Keratinocyte (primary cell): ENCODE data around the gene SLC39A11. TPM values are rescaled to one million over a fixed set of nuclear protein-coding genes. Genes with fewer than 3 reads are reported as not detected.
"Not testable (repeated sequence)": the region's sequence is repeated elsewhere in the genome, so short reads cannot be mapped to it uniquely, and the experiment has no call there.

Experiments used
- DNase-seq: peaks from one replicate; pipeline ENCODE4 v3.0.0-alpha.2; 2011; ENCODE audit warnings: low read depth, missing footprints, low spot score
- FAIRE-seq: peaks from 2 replicates; lab custom pipeline; 2011; peaks lifted over from hg19 to GRCh38; lab: Jason Lieb, UNC
- H2AFZ ChIP-seq: 2 replicates; pipeline ENCODE4 v1.6.0; 2012; ENCODE audit warnings: low read length, control low read depth, inconsistent platforms; ENCODE audit not compliant: control insufficient read depth
- H3K27ac ChIP-seq: 2 replicates; pipeline ENCODE4 v1.5.1; 2011; ENCODE audit warnings: low read length; ENCODE audit not compliant: control insufficient read depth, insufficient read depth
- H3K27me3 ChIP-seq: 3 replicates; pipeline ENCODE4 v1.6.0; 2011; ENCODE audit warnings: low read length; ENCODE audit not compliant: control insufficient read depth, insufficient read depth; ENCODE audit errors: extremely low read depth
- H3K36me3 ChIP-seq, 2 experiments: 2 replicates in 1 of 2; 3 replicates in 1 of 2; pipeline ENCODE4 v1.5.1; 2011; ENCODE audit warnings: low read length in 2 of 2, mild to moderate bottlenecking in 1 of 2; ENCODE audit not compliant: control insufficient read depth in 2 of 2, insufficient read depth in 2 of 2; ENCODE audit errors: extremely low read depth in 1 of 2
- H3K4me1 ChIP-seq: 3 replicates; pipeline ENCODE4 v1.5.1; 2011; ENCODE audit warnings: low read length; ENCODE audit not compliant: control insufficient read depth, insufficient read depth; ENCODE audit errors: extremely low read depth
- H3K4me2 ChIP-seq: 3 replicates; pipeline ENCODE4 v1.6.0; 2011; ENCODE audit warnings: low read depth, low read length; ENCODE audit not compliant: control insufficient read depth, insufficient read depth; ENCODE audit errors: extremely low read depth
- H3K4me3 ChIP-seq, 3 experiments: fragments of 200-600 bp in 1 of 3; sonication (generic) in 1 of 3; 2 replicates in 2 of 3; 3 replicates in 1 of 3; pipeline ENCODE4 v1.5.1; 2011 to 2016; ENCODE audit warnings: low read length in 3 of 3, mild to moderate bottlenecking in 3 of 3, control low read depth in 2 of 3, inconsistent platforms in 1 of 3, low read depth in 1 of 3, mixed read lengths in 1 of 3, mixed run types in 1 of 3, moderate library complexity in 1 of 3; ENCODE audit not compliant: control insufficient read depth in 2 of 3, insufficient read depth in 2 of 3; ENCODE audit errors: extremely low read depth in 1 of 3
- H3K79me2 ChIP-seq: 2 replicates; pipeline ENCODE4 v1.6.0; 2012; ENCODE audit warnings: low read length; ENCODE audit not compliant: control insufficient read depth, insufficient read depth
- H3K9ac ChIP-seq: 3 replicates; pipeline ENCODE4 v1.6.0; 2011; ENCODE audit warnings: low read length; ENCODE audit not compliant: control insufficient read depth, insufficient read depth; ENCODE audit errors: extremely low read depth
- H3K9me1 ChIP-seq: 3 replicates; pipeline ENCODE4 v1.6.0; 2011; ENCODE audit warnings: low read length; ENCODE audit not compliant: control insufficient read depth, insufficient read depth; ENCODE audit errors: extremely low read depth
- H3K9me3 ChIP-seq: 2 replicates; pipeline ENCODE4 v1.5.1; 2012; ENCODE audit warnings: low read depth, low read length; ENCODE audit not compliant: control insufficient read depth
- H4K20me1 ChIP-seq: 3 replicates; pipeline ENCODE4 v1.6.0; 2011; ENCODE audit warnings: low read length; ENCODE audit not compliant: control insufficient read depth, insufficient read depth; ENCODE audit errors: extremely low read depth
- CTCF ChIP-seq, 3 experiments: IDR thresholded peaks in 1 of 3; conservative IDR thresholded peaks in 1 of 3; optimal IDR thresholded peaks in 1 of 3; 2 replicates in 2 of 3; 3 replicates in 1 of 3; pipeline versions ENCODE3 to v1.5.1; 2011; ENCODE audit warnings: low read length in 3 of 3, mild to moderate bottlenecking in 3 of 3, moderate library complexity in 2 of 3, control low read depth in 1 of 3, inconsistent platforms in 1 of 3; ENCODE audit not compliant: insufficient read depth in 2 of 3; ENCODE audit errors: extremely low read depth in 1 of 3
- EZH2 ChIP-seq: IDR thresholded peaks from one replicate; pipeline ENCODE4 v1.6.1; 2012; ENCODE audit warnings: inconsistent platforms, mild to moderate bottlenecking, low read length, moderate library complexity
- dilution Hi-C: fragments of 300-500 bp; cut with MboI; formaldehyde crosslinking; loops from one replicate; pipeline ENCODE4 v1.7.0; 2020; ENCODE audit warnings: low sequenced_read_pairs; ENCODE audit not compliant: extremely low pct_ligation_motif_present
- polyA plus RNA-seq, 5 experiments: library from polyadenylated mRNA; depleted of rRNA in 3 of 5; stranded (reverse) in 3 of 5; stranded (forward) in 1 of 5; unstranded in 1 of 5; fragments of >200 nt; gene quantifications; 1 replicate in 1 of 5; 2 replicates in 3 of 5; 3 replicates in 1 of 5; pipeline versions ENCODE4 v1.2.1 to v1.2.3, GENCODE V29; 2011 to 2012; ENCODE audit warnings: missing spikeins in 2 of 5, low read depth in 1 of 5, low replicate concordance in 1 of 5

SLC39A11 gene
- polyA plus RNA-seq, 1 donor (not counting 4 experiments of a cell fraction or from before 2014, with no cell fraction given) = 11.5 TPM

- DNase-seq (no peak), FAIRE-seq (no peak)
- H3K27ac ChIP-seq = no peak overlapping the region
- no peaks in the 10 kb centered on the region for H3K27me3 ChIP-seq
- no peaks in the 10 kb centered on the region for H3K36me3 ChIP-seq
- no peaks in the 10 kb centered on the region for H3K9me3 ChIP-seq
- no peak overlapping the region for H3K4me2 ChIP-seq
- H3K9me1 ChIP-seq = no peaks in the 10 kb centered on the region
- TF ChIP-seq EZH2 (no peak), CTCF (optimal IDR thresholded peaks at IDR 0.05 in 1 of 3, IDR thresholded peaks at IDR 0.05 in 1 of 3, conservative IDR thresholded peaks at IDR 0.05 in 1 of 3; ENCODE audit: extremely low read depth in 1 of 3, insufficient read depth in 2 of 3, low read length in 3 of 3) (no peak)
- no peak overlapping the region for H2AFZ ChIP-seq
- H4K20me1 ChIP-seq = no peaks in the 10 kb centered on the region
- no peaks in the 10 kb centered on the region for H3K79me2 ChIP-seq
- no peak overlapping the region for H3K9ac ChIP-seq
- no peak overlapping the region for H3K4me3 ChIP-seq
- no peaks in the 10 kb centered on the region for H3K4me1 ChIP-seq
- dilution Hi-C loops = no loop called here
Observed at GRCh38 chr17:72775237-72775636, 317.3 kb downstream of the SLC39A11 start.

- H3K9me1 ChIP-seq = no peaks in the 10 kb centered on the region
- FAIRE-seq (no peak), DNase-seq (no peak)
- H3K9ac ChIP-seq = no peak overlapping the region
- no peak overlapping the region for H3K4me2 ChIP-seq
- no peaks in the 10 kb centered on the region for H3K9me3 ChIP-seq
- TF ChIP-seq CTCF (optimal IDR thresholded peaks at IDR 0.05 in 1 of 3, IDR thresholded peaks at IDR 0.05 in 1 of 3, conservative IDR thresholded peaks at IDR 0.05 in 1 of 3; ENCODE audit: extremely low read depth in 1 of 3, insufficient read depth in 2 of 3, low read length in 3 of 3) (no peak), EZH2 (no peak)
- no peaks in the 10 kb centered on the region for H3K79me2 ChIP-seq
- no peak overlapping the region for H2AFZ ChIP-seq
- dilution Hi-C loops = no loop called here
- H3K27ac ChIP-seq = no peak overlapping the region
- H3K36me3 ChIP-seq = no peaks in the 10 kb centered on the region
- H4K20me1 ChIP-seq = no peaks in the 10 kb centered on the region
- no peaks in the 10 kb centered on the region for H3K4me1 ChIP-seq
- no peak overlapping the region for H3K4me3 ChIP-seq
- H3K27me3 ChIP-seq = no peaks in the 10 kb centered on the region
Observed at GRCh38 chr17:72774236-72774635, 318.3 kb downstream of the SLC39A11 start.

DNA sequence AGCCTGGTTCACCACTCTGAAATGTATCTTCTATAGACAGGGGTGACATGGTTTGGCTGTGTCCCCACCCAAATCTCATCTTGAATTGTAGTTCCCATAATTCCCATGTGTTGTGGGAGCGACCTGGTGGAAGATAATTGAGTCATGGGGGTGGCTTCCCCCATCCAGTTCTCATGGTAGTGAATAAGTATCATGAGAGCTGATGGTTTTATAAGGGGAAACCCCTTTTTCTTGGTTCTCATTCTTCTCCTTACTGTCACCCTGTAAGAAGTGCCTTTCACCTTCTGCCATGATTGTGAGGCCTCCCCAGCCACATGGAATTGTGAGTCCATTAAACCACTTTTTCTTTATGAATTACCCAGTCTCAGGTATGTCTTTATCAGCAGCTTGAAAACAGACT, 319.3 kb downstream of the SLC39A11 start:
- H3K36me3 ChIP-seq, H2AFZ ChIP-seq, H3K4me2 ChIP-seq, H3K9ac ChIP-seq, dilution Hi-C loops, DNase-seq, H3K79me2 ChIP-seq, H3K27ac ChIP-seq, H3K4me1 ChIP-seq, H3K9me3 ChIP-seq, H4K20me1 ChIP-seq, FAIRE-seq, H3K9me1 ChIP-seq, H3K4me3 ChIP-seq, H3K27me3 ChIP-seq: not testable (repeated sequence)
